ENCODE results near the gene DOCK7. TPM values are rescaled to one million over a fixed set of nuclear protein-coding genes. Genes with fewer than 3 reads are reported as not detected.
A peak's percentile ranks its signal among the peaks of the same experiment; 100 is the strongest.

DOCK7 gene
- total and polyA plus RNA-seq, 2 of the 13 experiments (the other 11 are each of a cell fraction or from before 2014, with no cell fraction given): 45.7 to 67.2 TPM

- TF ChIP-seq MAZ (IDR thresholded peaks at IDR 0.05; ENCODE audit: borderline replicate concordance, low read depth, low read length): peak; percentile 34; the same call in 1 of the 2 replicates
- peak; percentile 54; the same call in 1 of the 2 replicates for TF ChIP-seq MAZ (CRISPR knock-in tag; IDR thresholded peaks at IDR 0.05; ENCODE audit: low read depth)
- peak; percentile 88 for TF ChIP-seq HOXA5 (CRISPR knock-in tag; IDR thresholded peaks at IDR 0.05)
- TF ChIP-seq KDM2A (CRISPR knock-in tag; IDR thresholded peaks at IDR 0.05; ENCODE audit: borderline replicate concordance, low read depth): peak; percentile 41; the same call in 1 of the 2 replicates
- TF ChIP-seq ZNF607 (CRISPR knock-in tag; IDR thresholded peaks at IDR 0.05; ENCODE audit: borderline replicate concordance): peak; percentile 68; the same call in 1 of the 2 replicates
- peak; percentile 83; the same call in 1 of the 2 replicates for TF ChIP-seq FOXJ3 (CRISPR knock-in tag; IDR thresholded peaks at IDR 0.05; ENCODE audit: borderline replicate concordance)
- no peak for TF ChIP-seq ZNF850 (CRISPR knock-in tag; conservative IDR thresholded peaks at IDR 0.05)
- peak; percentile 81 for TF ChIP-seq BORCS8-MEF2B (CRISPR knock-in tag; IDR thresholded peaks at IDR 0.05)
- TF ChIP-seq ZNF614 (CRISPR knock-in tag; IDR thresholded peaks at IDR 0.05; ENCODE audit: borderline replicate concordance): peak; percentile 91
- TF ChIP-seq E2F1 (CRISPR knock-in tag; IDR thresholded peaks at IDR 0.05): peak; percentile 44; the same call in 1 of the 2 replicates
- 0 out of 2 replicates have a peak, but pooled peaks have one; percentile 80 for TF ChIP-seq TIGD3 (CRISPR knock-in tag; IDR thresholded peaks at IDR 0.05; ENCODE audit: borderline replicate concordance)
- TF ChIP-seq BRF2 (CRISPR knock-in tag; IDR thresholded peaks at IDR 0.05): peak; percentile 72; the same call in 1 of the 2 replicates
- TF ChIP-seq KDM4B (CRISPR knock-in tag; IDR thresholded peaks at IDR 0.05): peak; percentile 51; the same call in 1 of the 2 replicates
- peak; percentile 65 for TF ChIP-seq SP4 (CRISPR knock-in tag; IDR thresholded peaks at IDR 0.05)
- no peak for TF ChIP-seq ZNF431 (CRISPR knock-in tag; IDR thresholded peaks at IDR 0.05; ENCODE audit: borderline replicate concordance, low read depth)
- TF ChIP-seq FOXO1 (CRISPR knock-in tag; IDR thresholded peaks at IDR 0.05): peak; percentile 53; the same call in 1 of the 2 replicates
- TF ChIP-seq SALL1 (CRISPR knock-in tag; IDR thresholded peaks at IDR 0.05): peak; percentile 93
- no peak for TF ChIP-seq NAIF1 (CRISPR knock-in tag; IDR thresholded peaks at IDR 0.05; ENCODE audit: borderline replicate concordance)
- 0 out of 2 replicates have a peak, but pooled peaks have one; percentile 30 for TF ChIP-seq ZNF510 (CRISPR knock-in tag; IDR thresholded peaks at IDR 0.05; ENCODE audit: low read depth)
- TF ChIP-seq AHR (CRISPR knock-in tag; IDR thresholded peaks at IDR 0.05): no peak
- TF ChIP-seq NR2F6 (IDR thresholded peaks at IDR 0.05): peak; percentile 45
- peak; percentile 59; the same call in 1 of the 2 replicates for TF ChIP-seq NR2F6 (CRISPR knock-in tag; IDR thresholded peaks at IDR 0.05)
- peak; percentile 46; the same call in 1 of the 2 replicates for TF ChIP-seq SRY (CRISPR knock-in tag; IDR thresholded peaks at IDR 0.05)
Measured at GRCh38 chr1:62423580-62424242, 264.5 kb downstream of the DOCK7 start (continued).

Data from HepG2 (cell line).